Measurements from ENCODE around the gene ANO1.

Gene ANO1

GRCh38 chr11:70119502-70119901 is 41.4 kb downstream of the ANO1 start:
- no peak for DNase-seq

- no peak for DNase-seq
These were observed 42.6 kb downstream of the ANO1 start for GRCh38 chr11:70120674-70121073.

- DNase-seq: no peak
These were observed 44.5 kb downstream of the ANO1 start for GRCh38 chr11:70122490-70123198.

GRCh38 chr11:70123711-70124110 is 45.6 kb downstream of the ANO1 start:
- no peak for DNase-seq

- DNase-seq: no peak
These were observed 46.3 kb downstream of the ANO1 start for GRCh38 chr11:70124321-70125000.

- DNase-seq: no peak
These were observed 48.4 kb downstream of the ANO1 start for GRCh38 chr11:70126494-70126893.

- no peak for DNase-seq
These were observed 49.7 kb downstream of the ANO1 start for GRCh38 chr11:70127653-70128434.

- no peak for DNase-seq
These were observed 50.4 kb downstream of the ANO1 start for GRCh38 chr11:70128435-70128906.

- no peak for DNase-seq
These were observed 51.0 kb downstream of the ANO1 start for GRCh38 chr11:70129051-70129592.

- DNase-seq: no peak
These were observed 52.5 kb downstream of the ANO1 start for GRCh38 chr11:70130636-70131035.

- no peak for DNase-seq
These were observed 53.6 kb downstream of the ANO1 start for GRCh38 chr11:70131606-70132190.

GRCh38 chr11:70132641-70133040 is 54.5 kb downstream of the ANO1 start:
- no peak for DNase-seq

- no peak for DNase-seq
These were observed 55.7 kb downstream of the ANO1 start for GRCh38 chr11:70133771-70134335.

GRCh38 chr11:70134490-70134889 is 56.4 kb downstream of the ANO1 start:
- no peak for DNase-seq

- DNase-seq: no peak
These were observed 57.0 kb downstream of the ANO1 start for GRCh38 chr11:70135142-70135541.

- DNase-seq: no peak
These were observed 57.5 kb downstream of the ANO1 start for GRCh38 chr11:70135625-70136059.

- DNase-seq: no peak
These were observed 59.3 kb downstream of the ANO1 start for GRCh38 chr11:70137383-70137782.

GRCh38 chr11:70138403-70138802 is 60.3 kb downstream of the ANO1 start:
- no peak for DNase-seq

GRCh38 chr11:70139785-70140410 is 61.8 kb downstream of the ANO1 start:
- no peak for DNase-seq

GRCh38 chr11:70140711-70141485 is 62.8 kb downstream of the ANO1 start:
- DNase-seq: no peak
